ENCODE measurements around the gene PAEP.

Gene PAEP

GRCh38 chr9:135579356-135579755 is 17.8 kb downstream of the PAEP start:
- DNase-seq (ENCODE audit: low read depth), result no peak

GRCh38 chr9:135579889-135580660 is 18.5 kb downstream of the PAEP start:
- DNase-seq (ENCODE audit: low read depth), result no peak

GRCh38 chr9:135580664-135581380 is 19.3 kb downstream of the PAEP start:
- DNase-seq (ENCODE audit: low read depth), result no peak

- DNase-seq (ENCODE audit: low read depth), result no peak
Observed at GRCh38 chr9:135581636-135582426, 20.3 kb downstream of the PAEP start.

- DNase-seq (ENCODE audit: low read depth), result no peak
Observed at GRCh38 chr9:135582541-135582940, 21.0 kb downstream of the PAEP start.

- DNase-seq (ENCODE audit: low read depth), result no peak
Observed at GRCh38 chr9:135582966-135583687, 21.6 kb downstream of the PAEP start.

- DNase-seq (ENCODE audit: low read depth), result no peak
Observed at GRCh38 chr9:135583688-135584011, 22.1 kb downstream of the PAEP start.

- DNase-seq (ENCODE audit: low read depth), result no peak
Observed at GRCh38 chr9:135584371-135584770, 22.8 kb downstream of the PAEP start.

- no peak for DNase-seq (ENCODE audit: low read depth)
Observed at GRCh38 chr9:135584934-135585333, 23.4 kb downstream of the PAEP start.

GRCh38 chr9:135586601-135587109 is 25.1 kb downstream of the PAEP start:
- no peak for DNase-seq (ENCODE audit: low read depth)

- no peak for DNase-seq (ENCODE audit: low read depth)
Observed at GRCh38 chr9:135587658-135588057, 26.1 kb downstream of the PAEP start.

- DNase-seq (ENCODE audit: low read depth), result no peak
Observed at GRCh38 chr9:135588371-135588770, 26.8 kb downstream of the PAEP start.

- no peak for DNase-seq (ENCODE audit: low read depth)
Observed at GRCh38 chr9:135588886-135589595, 27.5 kb downstream of the PAEP start.

GRCh38 chr9:135589596-135590485 is 28.3 kb downstream of the PAEP start:
- DNase-seq (ENCODE audit: low read depth), result no peak

GRCh38 chr9:135590486-135591079 is 29.0 kb downstream of the PAEP start:
- no peak for DNase-seq (ENCODE audit: low read depth)

- no peak for DNase-seq (ENCODE audit: low read depth)
Observed at GRCh38 chr9:135591506-135592330, 30.2 kb downstream of the PAEP start.

GRCh38 chr9:135592331-135592590 is 30.7 kb downstream of the PAEP start:
- no peak for DNase-seq (ENCODE audit: low read depth)

GRCh38 chr9:135592625-135593024 is 31.1 kb downstream of the PAEP start:
- DNase-seq (ENCODE audit: low read depth), result no peak

GRCh38 chr9:135596211-135596610 is 34.7 kb downstream of the PAEP start:
- no peak for DNase-seq (ENCODE audit: low read depth)
